HFFc6 (cell line): ENCODE measurements around the gene TLX3. TPM values are rescaled to one million over a fixed set of nuclear protein-coding genes. Genes with fewer than 3 reads are reported as not detected.

Experiments
- DNase-seq: peaks from one replicate; pipeline ENCODE4 v3.0.0-alpha.2; 2018
- H3K27ac Mint-ChIP-seq: 2 replicates; pipeline ENCODE4 v1.8.0; 2020; ENCODE audit warnings: mild to moderate bottlenecking, mixed read lengths
- H3K27me3 Mint-ChIP-seq: 2 replicates; pipeline ENCODE4 v1.8.0; 2021; ENCODE audit warnings: mild to moderate bottlenecking, moderate library complexity, mixed read lengths; ENCODE audit not compliant: insufficient read depth
- H3K36me3 Mint-ChIP-seq: 2 replicates; pipeline ENCODE4 v1.8.0; 2021; ENCODE audit warnings: low read depth, mixed read lengths
- H3K4me1 Mint-ChIP-seq: 2 replicates; pipeline ENCODE4 v1.8.0; 2020; ENCODE audit warnings: low read depth, mixed read lengths
- H3K4me3 Mint-ChIP-seq: 2 replicates; pipeline ENCODE4 v1.8.0; 2020; ENCODE audit warnings: mild to moderate bottlenecking, moderate library complexity, mixed read lengths
- H3K9me3 Mint-ChIP-seq: 2 replicates; pipeline ENCODE4 v1.8.0; 2020; ENCODE audit warnings: mild to moderate bottlenecking, mixed read lengths
- CTCF ChIP-seq: fragments of 200-600 bp; sonication (generic); IDR thresholded peaks from 2 replicates; pipeline ENCODE4 v1.5.0; 2021; ENCODE audit warnings: antibody characterized with exemption, mild to moderate bottlenecking
- total RNA-seq, 6 experiments: library from RNA; stranded (reverse); fragmentation: NEBNext Ultra II Directional; extraction: Animal tissue kit (Norgen Biotek cat#: 25700); gene quantifications; 2 replicates in 1 of 6; 3 replicates in 5 of 6; pipeline ENCODE4 v1.2.3, GENCODE V29; 2021

The TLX3 gene
- total RNA-seq, 6 experiments from 2014 or later: not detected

GRCh38 chr5:171340042-171340441 is 31.0 kb downstream of the TLX3 start:
- Mint-ChIP-seq H3K4me3 (no peak overlapping the region), H3K36me3 (no peaks in the 10 kb centered on the region), H3K27me3 (peaks cover 6% of the 10 kb centered on the region), H3K9me3 (no peaks in the 10 kb centered on the region), H3K27ac (no peak overlapping the region), H3K4me1 (peaks cover 21% of the 10 kb centered on the region)
- no peak for DNase-seq
- no peak for TF ChIP-seq CTCF

- Mint-ChIP-seq H3K27ac (no peak overlapping the region), H3K27me3 (peaks cover 6% of the 10 kb centered on the region), H3K36me3 (no peaks in the 10 kb centered on the region), H3K4me3 (no peak overlapping the region), H3K4me1 (peaks cover 21% of the 10 kb centered on the region), H3K9me3 (no peaks in the 10 kb centered on the region)
- TF ChIP-seq CTCF: no peak
- DNase-seq: no peak
Measured at GRCh38 chr5:171340491-171340890, 31.4 kb downstream of the TLX3 start.

- Mint-ChIP-seq H3K4me1 (peaks cover 13% of the 10 kb centered on the region), H3K27ac (no peak overlapping the region), H3K36me3 (no peaks in the 10 kb centered on the region), H3K27me3 (peaks cover 8% of the 10 kb centered on the region), H3K4me3 (no peak overlapping the region), H3K9me3 (no peaks in the 10 kb centered on the region)
- peak; percentile 58 for DNase-seq
- TF ChIP-seq CTCF: peak; percentile 84
Measured at GRCh38 chr5:171342362-171343111, 33.5 kb downstream of the TLX3 start.

- no peak overlapping the region for H3K4me3 Mint-ChIP-seq
- no peak for DNase-seq
- peaks cover 4% of the 10 kb centered on the region; the same call in 1 of the 2 replicates for H3K4me1 Mint-ChIP-seq
- no peak for TF ChIP-seq CTCF
- H3K27ac Mint-ChIP-seq: no peak overlapping the region
- H3K36me3 Mint-ChIP-seq: no peaks in the 10 kb centered on the region
- H3K9me3 Mint-ChIP-seq: no peaks in the 10 kb centered on the region
- H3K27me3 Mint-ChIP-seq: peaks cover 8% of the 10 kb centered on the region
Measured at GRCh38 chr5:171344936-171345608, 36.0 kb downstream of the TLX3 start.

GRCh38 chr5:171351536-171352073 is 42.6 kb downstream of the TLX3 start:
- no peaks in the 10 kb centered on the region for H3K4me1 Mint-ChIP-seq
- H3K9me3 Mint-ChIP-seq: no peaks in the 10 kb centered on the region
- H3K27me3 Mint-ChIP-seq: peaks cover 6% of the 10 kb centered on the region
- TF ChIP-seq CTCF: no peak
- no peak for DNase-seq
- H3K36me3 Mint-ChIP-seq: no peaks in the 10 kb centered on the region
- no peak overlapping the region for H3K4me3 Mint-ChIP-seq
- no peak overlapping the region for H3K27ac Mint-ChIP-seq
